Fibroblast of skin of left quadriceps (primary cell): ENCODE results near the gene SNTG2.
"Not testable (repeated sequence)": the region's sequence is repeated elsewhere in the genome, so short reads cannot be mapped to it uniquely, and the experiment has no call there.

ENCODE experiments used
- DNase-seq, 2 experiments: peaks; one replicate each; pipeline ENCODE4 v3.0.0-alpha.2; 2013; ENCODE audit warnings: low read depth in 2 of 2

The SNTG2 gene

DNA sequence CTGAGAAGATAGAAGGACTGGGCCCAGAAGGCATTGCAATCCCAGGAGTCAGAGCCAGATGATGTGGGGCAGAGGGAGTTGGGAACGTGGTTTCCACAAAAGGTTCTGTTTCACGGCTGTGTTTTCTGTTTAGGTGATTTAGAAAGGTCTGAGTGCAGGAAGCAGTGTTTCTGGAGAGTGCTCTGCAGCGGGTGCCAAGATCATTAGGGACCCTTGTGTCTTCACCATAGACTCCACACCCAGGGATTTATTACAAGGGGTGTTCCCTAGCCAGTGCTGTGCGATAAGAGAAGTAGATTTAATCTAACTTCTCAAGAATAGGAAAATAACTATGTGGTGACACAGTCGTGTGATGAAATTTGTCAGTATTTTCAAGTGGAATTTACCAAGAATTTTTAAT, 241.5 kb downstream of the SNTG2 start:
- DNase-seq, result no peak

- no peak for DNase-seq
These were observed 243.2 kb downstream of the SNTG2 start for GRCh38 chr2:1193801-1194200.

DNA sequence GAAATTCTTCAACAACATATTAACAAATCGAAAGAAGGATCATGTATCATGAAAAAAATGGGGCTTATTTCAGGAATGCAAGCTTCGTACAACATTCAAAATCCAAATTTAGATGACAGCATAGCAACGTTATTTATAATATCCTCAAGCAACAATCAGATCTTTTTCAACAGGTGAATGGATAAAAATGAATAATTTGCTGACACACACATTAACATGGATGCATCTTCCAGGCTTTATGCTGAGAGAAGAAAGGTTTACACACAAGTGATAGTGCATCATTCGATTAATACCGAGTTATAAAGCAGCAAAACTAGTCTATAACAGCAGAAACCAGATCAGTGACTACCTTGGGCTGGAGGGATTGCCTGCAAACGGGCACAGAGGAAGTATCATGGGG, 253.1 kb downstream of the SNTG2 start:
- DNase-seq, result no peak

DNA sequence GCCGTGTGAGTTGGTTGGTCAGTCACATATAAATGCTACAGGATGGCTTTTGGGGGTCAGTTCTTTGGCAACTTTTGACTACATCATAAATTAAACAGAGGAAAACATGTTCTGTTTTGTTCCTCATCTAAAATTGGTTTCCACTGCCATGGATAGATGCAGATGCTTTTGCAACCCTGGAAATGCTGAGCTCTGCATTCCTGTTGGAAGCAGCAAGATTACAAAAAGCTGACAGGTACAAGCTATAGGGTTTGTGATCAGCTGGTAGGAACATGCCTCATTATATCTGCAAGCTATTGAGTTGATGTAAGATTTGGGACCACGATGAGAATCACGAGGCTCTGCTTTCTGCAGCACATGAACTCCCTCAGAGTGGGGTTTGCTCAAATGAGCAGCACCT, 255.2 kb downstream of the SNTG2 start:
- DNase-seq, result no peak

DNA sequence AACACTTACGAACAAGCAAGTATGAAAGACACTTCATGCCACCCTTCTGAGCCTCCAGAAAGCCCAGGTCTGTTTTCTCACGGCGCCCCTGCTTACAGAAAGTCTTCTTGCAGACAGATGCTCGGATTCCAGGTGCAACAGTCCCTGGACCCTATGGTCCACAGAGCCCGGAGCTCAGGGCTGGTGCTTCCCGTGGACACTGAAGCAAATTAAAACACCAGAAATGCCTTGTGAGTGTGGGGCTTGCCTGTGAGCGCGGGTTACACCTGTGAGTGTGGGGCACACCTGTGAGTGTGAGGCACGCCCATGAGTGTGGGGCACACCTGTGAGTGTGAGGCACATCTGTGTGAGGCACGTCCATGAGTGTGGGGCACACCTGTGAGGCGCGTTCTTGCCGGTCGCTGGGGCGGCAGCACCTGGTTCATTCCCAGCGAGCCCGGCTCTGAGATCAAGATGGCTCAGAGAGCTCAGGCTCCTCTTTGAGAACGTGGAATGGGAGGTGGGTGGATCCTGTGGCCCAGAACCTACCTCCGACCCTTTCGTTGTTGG, 257.4 kb downstream of the SNTG2 start:
- DNase-seq, result no peak

DNA sequence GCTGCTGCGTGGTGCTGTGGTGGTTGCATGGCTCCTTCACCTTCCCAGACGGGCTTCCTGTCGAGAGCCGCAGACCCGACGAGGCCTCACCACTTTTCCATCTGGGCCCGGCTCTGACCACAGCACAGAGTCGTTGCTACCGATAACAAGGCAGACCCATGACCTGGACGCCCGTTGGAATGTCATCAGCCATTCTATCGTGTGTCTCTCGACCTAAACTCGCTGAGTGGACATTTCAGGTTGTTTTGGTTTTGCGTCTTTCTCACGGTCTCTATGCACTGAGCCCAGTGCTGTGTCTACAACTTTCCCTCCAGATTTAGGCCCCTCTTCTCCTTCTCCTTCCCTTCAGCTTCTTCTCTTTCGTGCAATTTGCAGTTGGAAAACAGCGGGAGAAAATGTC, 257.9 kb downstream of the SNTG2 start:
- no peak for DNase-seq

DNA sequence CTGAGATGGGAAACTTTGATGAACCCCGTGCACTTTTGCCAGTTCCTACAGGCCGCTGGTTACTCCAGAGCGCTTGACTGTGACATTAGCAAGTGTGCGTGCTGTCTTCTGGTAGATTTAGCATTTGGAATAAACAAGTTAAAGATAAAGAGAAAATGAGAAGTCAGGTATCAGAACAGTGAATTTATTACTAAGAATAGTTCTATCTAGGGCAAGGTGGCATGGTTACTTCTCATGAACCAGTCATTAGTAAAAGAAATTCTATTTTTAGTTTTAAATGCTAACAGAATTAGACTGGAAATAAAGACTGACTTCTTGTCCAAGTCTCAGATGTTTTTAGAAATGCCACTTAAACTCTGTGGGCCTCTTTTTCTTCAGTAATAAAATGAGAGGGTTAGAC, 258.6 kb downstream of the SNTG2 start:
- no peak for DNase-seq

DNA sequence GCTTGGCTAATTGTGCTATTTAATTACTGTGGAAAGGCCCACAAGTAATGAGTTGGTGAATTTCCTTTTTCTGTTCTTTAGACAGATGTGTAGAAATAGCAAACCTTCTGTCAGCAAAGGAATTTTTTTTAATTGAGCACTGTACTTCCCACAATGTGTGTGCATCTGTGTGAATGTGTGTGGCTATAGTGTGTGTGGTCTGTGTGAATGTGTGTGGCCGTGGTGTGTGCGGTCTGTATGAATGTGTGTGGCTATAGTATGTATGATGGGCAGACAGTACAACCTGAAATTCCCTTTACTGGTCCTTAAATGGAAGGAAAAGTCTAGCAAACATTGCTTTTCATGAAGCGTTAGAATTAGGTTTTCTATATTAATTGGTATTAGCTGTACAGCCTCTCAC, 259.1 kb downstream of the SNTG2 start:
- DNase-seq, result no peak

DNA sequence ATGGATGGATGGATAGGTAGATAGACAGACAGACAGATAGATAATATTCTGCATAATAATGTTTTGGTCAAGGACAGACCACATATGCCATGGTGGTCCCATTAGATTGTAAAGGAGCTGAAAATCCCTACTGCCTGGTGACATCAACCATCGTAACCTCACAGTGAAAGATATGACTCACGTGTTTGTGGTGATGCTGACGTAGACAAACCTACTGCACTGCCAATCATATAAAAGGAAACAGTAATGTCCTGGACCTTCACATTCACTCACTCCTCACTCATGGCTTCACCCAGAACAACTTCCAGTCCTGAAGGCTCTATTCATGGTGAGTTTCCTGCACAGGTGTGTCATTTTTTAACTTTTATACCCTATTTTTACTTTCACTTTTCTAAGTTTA, 259.7 kb downstream of the SNTG2 start:
- DNase-seq, result no peak

GRCh38 chr2:1219901-1220573, 269.4 kb downstream of the SNTG2 start:
- peak in 1 of 2 experiments; percentile 3 for DNase-seq

DNA sequence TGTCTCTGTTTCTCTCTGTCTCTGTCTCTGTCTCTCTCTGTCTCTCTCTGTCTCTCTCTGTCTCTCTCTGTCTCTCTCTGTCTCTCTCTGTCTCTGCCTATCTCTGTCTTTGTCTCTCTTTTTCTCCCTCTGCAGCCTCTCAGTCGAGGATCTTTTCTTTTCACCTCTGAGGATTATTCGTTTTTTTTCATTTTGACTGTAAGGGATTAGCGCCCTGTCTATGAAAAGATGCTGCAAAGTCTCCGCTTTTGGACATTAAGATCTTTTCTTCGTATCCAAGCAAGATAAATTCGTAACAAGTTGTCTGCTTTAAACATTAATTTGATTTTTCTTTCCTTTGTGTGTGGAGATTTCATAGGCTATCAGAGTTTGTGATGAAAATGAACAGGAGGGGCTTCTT, 271.4 kb downstream of the SNTG2 start:
- DNase-seq, result no peak

- no peak for DNase-seq
These were observed 273.1 kb downstream of the SNTG2 start for GRCh38 chr2:1223791-1224190.

GRCh38 chr2:1224901-1225300, 274.3 kb downstream of the SNTG2 start:
- DNase-seq, result no peak

DNA sequence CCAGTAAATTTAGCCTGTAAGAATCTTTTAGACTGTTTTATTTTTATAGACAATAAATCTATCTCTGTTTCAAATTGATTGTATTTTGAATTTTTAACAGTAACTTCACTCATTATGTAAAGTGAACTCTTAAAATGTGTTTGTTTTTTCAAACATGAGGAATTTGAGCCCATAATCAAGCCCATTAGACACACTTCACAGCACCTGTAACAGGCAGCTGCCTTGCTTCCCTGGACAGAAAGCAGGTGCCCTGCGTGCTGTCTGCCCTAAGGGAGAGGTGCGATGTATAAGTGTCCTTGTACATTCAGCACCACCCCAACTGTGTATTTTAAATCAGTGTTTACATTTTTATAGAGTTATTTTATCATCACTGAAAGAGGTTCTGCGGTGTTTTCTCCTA, 276.1 kb downstream of the SNTG2 start:
- DNase-seq, result no peak

GRCh38 chr2:1227274-1227900, 276.7 kb downstream of the SNTG2 start:
- no peak for DNase-seq

- not testable (repeated sequence) for DNase-seq
These were observed 278.9 kb downstream of the SNTG2 start for GRCh38 chr2:1229596-1229995.

DNA sequence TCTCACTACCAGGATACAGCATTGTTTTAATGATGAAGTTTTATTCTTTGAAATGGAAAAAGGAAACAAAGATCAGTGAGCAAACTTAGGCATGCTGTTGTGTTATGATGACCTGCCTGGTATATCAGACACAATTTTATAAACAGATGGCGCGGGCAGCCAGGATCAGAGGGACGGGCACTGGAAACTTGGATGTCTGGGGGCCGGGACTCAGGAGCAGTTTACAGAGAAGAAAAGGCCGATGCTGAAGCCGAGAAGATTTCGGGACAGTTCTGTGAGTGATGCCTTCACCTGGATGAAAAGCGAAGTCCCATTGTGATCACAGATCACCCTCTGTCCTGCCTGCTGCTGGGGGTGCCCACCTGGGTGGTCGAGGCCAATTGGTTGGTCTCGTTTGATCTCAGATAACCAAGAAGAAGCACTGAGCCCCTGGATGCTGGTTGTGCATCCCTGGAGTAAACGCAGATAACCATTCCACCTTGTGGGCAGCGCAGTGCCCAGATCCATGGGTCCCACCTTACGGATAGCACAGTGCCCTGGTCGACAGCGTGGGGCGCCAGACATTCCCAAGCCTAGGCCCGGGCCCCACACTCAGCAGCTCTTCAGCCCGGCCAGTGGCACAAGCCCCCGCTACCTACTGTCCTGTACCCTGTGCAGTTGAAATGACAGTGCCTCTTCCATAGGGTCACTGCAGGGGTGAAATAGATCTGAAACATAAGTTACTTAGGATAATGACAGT, 279.7 kb downstream of the SNTG2 start:
- DNase-seq, result no peak

DNA sequence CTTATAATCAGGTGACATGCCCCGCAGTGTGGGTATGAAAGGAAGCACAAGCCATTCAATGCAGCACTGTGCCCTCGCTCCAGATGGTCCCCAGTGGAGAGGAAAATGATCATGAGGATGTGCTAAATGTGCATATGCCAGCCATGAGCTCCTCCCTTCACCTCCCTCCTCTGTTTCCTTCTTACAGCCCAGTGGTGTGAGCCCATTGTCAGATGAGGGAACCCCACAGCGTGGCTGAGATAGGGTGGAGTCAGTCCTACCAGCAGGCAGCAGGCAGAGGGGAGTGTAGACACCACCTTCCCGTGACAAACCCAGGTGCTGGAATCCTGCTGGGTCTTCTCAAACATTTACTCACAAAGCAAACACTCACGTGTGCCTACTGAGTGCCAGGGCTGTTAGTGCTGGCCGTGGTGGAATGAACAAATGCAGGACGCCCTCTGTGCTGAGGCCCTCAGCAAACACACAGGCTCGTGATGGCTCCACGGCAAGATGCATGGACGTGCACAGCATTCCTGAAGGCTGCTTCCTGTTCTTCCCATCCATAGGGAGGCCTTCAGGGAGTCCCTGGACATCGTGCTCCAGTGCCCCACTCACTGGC, 280.9 kb downstream of the SNTG2 start:
- DNase-seq, result no peak

- DNase-seq, result no peak
These were observed 282.6 kb downstream of the SNTG2 start for GRCh38 chr2:1233281-1233680.

GRCh38 chr2:1234731-1235308, 284.2 kb downstream of the SNTG2 start:
- no peak for DNase-seq

DNA sequence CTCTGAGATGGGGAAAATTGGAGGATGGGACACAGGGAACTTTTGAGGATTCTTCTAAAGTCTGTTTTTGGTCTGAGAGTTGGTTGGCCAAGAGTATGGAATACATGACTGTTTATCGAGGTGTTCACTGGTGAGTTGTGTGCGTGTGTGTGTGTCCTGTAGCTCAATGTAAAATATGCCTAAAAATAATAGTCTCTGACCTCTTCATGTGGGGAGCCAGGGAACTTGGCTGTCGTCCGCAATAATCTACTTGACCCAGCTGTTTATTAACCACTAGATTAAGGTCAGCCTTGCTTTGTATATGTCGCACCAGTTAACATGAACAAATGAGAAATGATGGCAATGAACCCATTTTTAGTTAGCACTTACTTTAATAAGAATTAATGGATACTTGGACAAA, 285.2 kb downstream of the SNTG2 start:
- no peak for DNase-seq

DNA sequence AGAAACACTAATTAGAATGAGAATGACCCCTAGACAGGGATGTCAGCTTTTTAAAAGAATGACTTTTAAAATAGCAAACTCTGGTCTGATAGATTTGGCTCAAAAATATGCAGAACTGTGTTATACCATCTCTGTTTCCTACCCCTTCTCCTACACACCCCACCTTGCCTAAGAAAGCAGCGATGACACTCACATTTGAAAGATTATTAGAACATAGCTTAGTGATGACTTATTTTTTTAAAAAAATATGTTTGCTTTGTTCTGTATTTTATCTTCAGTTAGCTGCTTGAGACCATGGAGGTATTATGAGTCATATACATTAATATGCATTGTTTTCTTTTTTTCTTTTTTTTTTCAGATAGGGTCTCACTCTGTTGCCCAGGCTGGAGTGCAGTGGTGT, 286.0 kb downstream of the SNTG2 start:
- no peak for DNase-seq
